Adrenal gland (tissue), 5 donors: Measurements from ENCODE around the gene RFC1.

Experiments used
- CTCF ChIP-seq, 6 experiments: fragments of 450-650 bp in 4 of 6; fragments of 200-600 bp in 2 of 6; sonication (generic) in 1 of 6; IDR thresholded peaks; 1 replicate in 5 of 6; 2 replicates in 1 of 6; pipeline versions ENCODE4 v1.5.1 to v1.8.0; 2016 to 2021; ENCODE audit warnings: antibody characterized with exemption in 6 of 6, mild to moderate bottlenecking in 2 of 6, moderate library complexity in 1 of 6
- POLR2A ChIP-seq, 2 donors: fragments of 450-650 bp; IDR thresholded peaks; one replicate each; pipeline ENCODE4 v1.6.1; 2017; ENCODE audit warnings: antibody characterized with exemption in 2 of 2, mild to moderate bottlenecking in 2 of 2, moderate library complexity in 1 of 2
- donor health status: DM: no; HTN: no; CAD: no.

DNA sequence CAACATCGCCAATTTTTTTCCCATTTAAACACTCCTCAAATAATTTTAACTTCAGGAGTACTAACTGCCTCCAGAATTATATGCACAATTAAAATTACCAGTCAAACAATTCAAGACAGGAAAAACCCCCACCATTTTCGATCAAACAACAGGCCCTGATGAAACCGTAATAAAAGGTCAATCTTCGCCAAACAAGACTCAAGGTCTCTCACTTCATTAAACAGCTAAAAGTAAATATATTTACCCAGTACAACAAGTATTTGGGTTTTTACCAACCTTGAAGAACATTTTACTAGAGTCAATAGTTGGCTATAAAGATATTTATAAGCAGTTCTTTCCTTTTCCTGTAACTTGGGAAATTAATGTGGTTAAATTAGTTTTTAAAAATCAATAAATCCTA is 28.3 kb downstream of the RFC1 start:
- TF ChIP-seq CTCF (IDR thresholded peaks at IDR 0.05) = no peak
- no peak for TF ChIP-seq POLR2A (IDR thresholded peaks at IDR 0.05)
